ENCODE data around the gene TMSB15A.
"Not testable (repeated sequence)": the region's sequence is repeated elsewhere in the genome, so short reads cannot be mapped to it uniquely, and the experiment has no call there.

The TMSB15A gene

DNA sequence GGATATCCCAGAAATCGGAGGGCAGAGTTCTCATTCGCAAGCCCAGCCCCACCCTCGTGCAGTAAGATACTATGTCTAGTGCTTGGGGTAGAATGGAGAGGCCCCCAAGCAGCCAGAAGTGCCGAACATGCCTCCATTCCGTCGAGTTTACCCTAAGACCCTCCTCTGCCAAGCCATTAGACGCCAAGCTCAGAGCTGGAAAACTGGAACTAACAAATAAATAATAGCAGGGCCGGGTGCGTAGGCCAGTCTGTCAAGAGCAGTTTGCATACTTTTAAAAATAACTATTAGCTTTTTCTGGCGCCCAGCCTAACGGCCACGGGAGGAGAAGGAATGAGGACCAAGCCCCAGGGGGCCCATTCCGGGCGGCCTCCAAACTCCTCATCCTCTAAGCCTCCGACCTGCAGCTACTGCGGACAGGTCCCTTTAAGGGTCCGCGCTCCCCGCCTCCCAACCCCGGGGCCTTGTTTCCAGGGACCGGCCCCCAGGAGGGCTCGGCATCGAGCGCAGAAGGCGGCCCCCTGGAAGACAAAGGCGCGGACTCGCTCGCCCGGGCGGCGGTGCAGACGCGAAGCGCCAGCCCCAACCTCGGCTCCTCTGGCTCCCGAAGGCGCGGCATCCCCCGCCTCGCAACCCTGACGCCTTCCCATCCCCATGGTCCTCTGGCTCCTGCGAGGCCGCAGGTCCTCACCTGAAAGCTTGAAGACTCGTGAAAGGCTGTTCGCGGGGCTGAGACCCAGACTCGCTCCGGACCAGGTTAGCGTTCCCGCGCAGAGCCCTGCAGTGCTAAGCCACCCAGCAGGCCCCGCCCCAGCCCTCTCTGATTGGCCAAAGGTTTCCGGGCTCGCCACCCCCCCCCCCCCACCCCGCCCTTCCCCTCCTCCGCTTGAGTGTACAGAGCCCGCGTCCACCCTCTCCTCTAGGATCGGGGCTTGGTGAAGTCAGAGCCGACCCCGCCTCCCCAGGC lies at the start of gene TMSB15A:
TMSB15A (minus strand) TSS at position 765 of the 967 bp plus-strand sequence.
- no peak for DNase-seq

DNA sequence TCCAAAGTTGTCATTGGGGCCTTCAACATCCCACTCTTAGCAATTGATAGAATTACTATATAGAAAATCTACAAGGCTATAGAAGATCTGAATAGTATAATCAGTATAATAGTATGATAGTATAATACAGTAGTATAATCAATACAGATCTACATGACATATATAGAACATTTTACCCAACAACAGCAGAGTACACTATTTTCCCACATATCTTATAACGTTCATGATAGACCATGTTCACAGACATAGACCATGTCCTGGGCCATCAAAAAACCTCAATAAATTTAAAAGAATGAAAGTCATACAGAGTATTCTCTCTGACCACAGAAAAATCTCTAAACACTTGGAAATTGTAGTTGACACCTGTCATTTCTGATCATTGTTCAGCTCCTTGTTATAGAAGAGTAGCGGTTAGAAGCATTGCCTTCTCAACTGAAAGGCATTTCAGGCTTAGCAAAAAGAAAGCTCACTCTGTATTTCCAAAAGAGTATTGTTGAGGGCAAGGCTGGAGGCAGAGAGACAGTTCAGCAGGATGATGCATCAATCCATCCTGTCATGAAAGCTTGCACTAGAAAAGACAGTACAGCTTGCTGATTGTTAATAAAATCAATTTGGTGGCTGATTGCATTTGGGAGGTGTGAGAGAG lies 44.0 kb upstream of the TMSB15A start:
- no peak for DNase-seq

DNA sequence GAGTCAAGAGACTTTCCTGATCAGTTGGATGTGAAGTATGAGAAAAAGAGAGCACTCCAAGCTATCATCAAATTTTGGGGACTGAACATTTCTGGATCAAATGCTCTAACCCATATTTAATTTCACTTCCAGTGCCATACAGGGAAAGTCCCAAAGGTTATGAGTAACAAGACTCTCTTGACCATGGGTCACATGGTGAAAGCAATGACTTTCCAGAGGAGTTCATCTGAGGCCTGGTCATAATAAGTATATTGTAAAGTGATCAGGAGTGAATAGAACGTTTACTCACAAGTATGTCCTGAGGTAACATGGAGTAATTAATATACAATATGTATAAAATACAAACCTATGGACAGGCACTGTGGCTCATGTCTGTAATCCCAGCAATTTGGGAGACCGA lies 42.1 kb upstream of the TMSB15A start:
- DNase-seq: no peak

DNA sequence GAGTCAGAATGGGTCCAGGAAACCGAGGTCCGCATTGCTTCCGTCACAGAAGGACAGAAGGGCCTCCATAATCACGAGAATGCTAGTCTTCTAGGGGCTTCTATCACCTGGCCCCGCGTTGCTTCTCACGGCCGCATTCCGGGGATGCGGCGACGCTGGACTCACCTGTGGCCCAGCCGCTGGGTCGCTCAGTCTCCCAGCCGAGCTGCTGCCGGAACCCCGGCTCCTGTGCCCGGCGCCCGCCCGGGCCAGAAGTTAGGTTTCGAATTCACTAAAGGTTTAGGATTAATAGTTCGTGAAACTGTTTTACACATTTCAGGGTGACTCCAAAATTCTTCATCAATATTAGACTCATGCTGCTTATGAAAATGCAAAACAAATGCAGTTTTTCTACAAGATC lies 31.7 kb upstream of the TMSB15A start:
- DNase-seq: no peak

DNA sequence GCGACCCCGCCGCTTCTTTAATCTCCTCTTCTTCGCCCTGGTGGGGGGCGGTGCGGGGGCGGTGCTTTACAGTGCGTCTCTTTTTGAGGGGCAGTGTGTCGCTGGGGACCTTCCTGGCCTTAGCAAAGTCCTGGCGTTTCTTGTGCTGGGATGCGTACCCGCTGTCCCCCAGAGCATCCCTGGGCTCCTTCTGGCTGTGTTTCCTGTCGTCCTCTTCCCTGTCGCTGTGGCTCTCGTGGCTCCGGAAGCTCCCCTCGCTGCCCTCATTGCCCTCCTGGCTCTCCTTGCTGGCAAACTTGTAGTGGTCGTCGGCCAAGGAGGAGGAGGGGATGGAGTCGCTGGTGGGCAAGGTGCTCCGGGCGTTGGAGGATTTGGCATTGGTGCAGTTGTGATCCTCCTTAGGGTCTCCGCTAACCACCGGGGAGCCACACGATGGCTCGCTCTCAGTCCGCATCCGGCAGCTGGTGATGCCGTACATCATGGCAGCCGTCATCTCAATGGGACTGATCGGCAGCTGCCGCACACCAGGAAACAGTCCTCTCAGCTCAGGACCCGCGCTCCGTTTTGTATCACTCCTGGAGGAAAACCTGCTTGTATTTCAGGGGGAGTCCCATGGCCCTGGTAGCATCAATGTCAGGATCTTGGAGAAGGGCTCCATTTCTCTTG lies 30.4 kb upstream of the TMSB15A start:
- DNase-seq: no peak

DNA sequence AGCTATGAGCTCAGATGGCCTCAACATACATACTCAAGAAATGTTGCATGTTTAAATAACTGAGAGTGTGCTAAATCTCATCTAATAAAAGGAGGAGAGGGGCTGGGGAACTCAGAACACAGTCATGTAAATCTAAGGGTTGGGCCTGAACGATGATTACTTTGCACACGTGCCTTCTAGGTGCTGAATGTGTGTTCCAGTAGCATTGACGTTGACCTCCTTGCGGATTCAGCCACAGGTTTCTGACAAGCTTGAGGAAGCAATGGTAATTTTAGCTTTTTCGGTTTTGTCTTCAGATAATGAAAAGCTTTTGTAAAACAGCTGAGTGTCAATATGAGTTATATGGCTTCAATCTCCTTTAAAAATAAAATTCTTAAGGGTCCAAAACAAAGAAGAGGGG lies 29.6 kb upstream of the TMSB15A start:
- DNase-seq: not testable (repeated sequence)

DNA sequence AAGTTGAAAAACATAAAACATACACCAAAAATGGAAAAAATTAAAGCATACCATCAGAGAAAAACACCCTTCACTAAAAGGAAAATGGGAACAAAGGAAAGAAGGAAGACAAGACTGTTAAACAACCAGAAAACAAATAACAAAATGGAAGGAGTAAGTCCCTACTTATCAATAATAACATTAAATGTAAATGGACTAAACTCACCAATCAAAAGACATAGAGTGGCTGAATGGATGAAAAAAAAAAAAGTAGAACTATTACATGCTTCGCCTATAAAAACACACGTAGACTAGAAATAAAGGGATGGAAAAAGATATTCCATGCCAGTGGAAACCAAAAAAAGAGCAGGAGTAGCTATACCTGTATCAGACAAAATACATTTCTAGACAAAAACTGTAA lies 19.4 kb upstream of the TMSB15A start:
- DNase-seq: no peak

DNA sequence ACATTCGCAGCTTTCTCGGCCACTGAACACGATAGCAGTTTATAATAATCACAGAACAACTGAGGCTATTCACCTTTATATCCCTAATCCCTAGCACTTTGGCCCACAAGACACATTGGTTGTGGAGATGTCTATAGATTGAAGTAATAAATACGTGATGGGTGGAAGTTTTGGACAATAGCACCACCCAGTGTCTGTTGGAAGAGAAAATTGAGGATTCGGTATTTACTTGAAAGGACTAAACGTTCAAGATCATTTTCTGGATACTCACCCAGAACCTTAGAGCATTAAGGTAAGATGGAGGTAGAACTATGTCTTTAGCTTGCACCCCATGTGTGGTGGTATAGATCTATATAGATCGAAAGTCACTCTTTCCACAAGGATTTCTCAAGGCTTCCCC lies 787 bp upstream of the TMSB15A start:
- DNase-seq: no peak

DNA sequence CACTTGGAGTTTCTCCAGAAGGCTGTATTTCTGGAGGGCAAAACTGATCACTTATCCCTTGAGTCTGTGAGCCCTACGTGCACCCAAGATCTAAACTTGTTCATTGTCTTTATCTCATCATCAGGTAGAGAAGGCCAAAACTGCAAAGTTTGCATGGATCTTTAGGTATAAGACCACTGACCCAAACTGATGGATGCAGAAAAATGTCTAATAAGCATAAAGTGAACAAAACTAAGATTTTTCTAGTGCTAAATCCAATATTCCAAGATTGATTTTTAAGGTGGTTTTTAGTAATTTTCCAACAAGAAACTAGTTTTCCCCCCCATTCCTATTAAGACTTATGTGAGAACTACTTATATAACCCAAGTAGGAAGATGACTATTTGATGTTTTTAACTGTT lies 2.0 kb downstream of the TMSB15A start:
- no peak for DNase-seq

DNA sequence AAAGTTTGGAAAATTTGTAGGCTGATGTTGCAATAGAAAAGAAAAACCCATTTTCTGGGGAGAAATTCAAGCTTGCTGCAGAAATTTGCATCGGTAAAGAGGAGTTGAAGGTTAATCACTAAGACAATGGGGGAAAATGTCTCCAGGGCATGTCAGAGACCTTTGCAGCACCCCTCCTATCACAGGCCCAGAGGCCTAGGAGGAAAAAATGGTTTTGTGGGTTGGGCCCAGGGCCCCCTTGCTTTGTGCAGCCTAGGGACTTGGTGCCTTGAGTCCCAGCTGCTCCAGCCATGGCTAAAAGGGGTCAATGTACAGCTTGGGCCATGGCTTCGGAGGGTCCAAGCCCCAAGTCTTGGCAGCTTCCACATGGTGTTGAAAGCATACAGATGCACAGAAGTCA lies 17.8 kb downstream of the TMSB15A start:
- no peak for DNase-seq

DNA sequence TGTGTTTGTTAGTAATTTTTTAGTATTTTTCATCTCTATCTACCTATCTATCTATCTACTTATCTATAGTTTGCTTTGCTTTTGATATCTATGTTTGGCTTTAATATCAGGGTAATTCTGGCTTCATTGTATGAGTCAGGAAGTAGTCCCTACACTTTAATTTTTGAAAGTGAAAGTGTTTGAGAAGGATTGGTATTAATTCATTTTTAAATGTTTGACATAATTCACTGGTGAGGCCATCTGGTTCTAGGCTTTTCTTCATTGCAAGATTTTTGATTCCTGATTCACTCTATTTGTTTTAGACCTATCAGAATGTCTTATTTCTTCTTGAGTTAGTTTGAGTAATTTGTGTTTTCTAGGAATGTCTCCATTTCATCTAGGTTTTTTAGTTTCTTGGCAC lies 24.8 kb downstream of the TMSB15A start:
- DNase-seq: no peak

DNA sequence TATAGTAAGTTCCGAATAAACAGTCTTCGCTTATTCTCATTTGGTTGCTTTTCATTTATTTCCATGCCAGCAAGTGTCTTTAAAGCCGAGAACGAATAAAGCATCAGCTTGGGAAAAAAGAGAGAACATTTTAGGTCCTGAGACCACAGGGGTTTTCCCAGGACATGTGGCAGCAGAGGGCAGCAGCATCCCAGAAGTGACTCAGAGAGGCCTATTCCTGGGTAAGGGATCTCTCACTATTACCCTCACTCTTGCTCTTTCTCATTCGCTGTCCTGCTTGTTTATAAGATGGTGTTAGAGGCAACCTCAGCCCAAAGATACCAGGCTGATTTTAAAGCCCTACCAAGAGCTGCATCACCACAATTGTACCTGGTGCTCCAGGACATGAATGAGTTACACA lies 37.8 kb downstream of the TMSB15A start:
- not testable (repeated sequence) for DNase-seq

DNA sequence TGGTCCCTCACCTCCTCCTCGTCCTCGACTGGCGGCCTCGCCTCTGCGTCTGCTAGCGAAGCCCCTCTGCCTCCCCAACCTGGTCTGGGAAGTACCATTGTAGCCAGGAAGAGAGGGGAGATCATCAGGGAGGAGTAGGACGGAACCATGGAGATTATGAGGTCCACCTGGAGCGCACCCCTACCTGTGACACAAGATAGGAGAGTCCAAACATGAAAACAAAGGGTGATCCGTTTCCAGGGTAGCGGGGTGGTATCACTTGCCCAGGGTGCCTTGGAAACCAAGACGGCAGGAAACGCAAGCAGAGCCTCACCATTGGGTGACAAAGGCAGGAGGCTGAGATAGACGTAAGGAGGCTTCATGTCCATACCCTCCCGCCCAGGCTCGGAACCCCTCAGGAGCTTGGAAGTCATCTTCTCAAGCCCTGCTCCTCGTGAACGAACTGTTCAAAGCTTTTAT lies 44.7 kb downstream of the TMSB15A start, which contains the start of gene TCP11X2:
TCP11X2 (minus strand) TSS at position 51 of the 459 bp plus-strand sequence.
- not testable (repeated sequence) for DNase-seq

DNA sequence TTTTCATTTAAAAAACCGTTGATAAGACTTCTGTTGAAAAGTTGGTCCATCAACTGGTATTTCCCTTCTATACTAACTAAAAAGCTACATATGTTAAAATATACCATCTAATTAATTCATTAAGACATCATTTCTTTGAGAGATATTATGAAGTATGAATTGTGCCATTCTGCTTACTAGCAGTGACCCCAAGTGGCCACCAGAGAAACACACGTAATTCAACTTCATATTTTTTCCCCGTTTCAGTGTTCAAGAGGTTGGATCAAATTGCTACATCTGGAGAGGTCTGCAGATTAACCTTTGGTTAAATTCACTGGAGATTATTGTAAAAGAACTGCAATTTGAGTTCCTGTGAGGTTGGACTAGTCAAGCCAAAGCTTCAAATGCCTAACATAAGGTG lies 46.3 kb downstream of the TMSB15A start:
- DNase-seq: not testable (repeated sequence)

Measured in 8988T (cell line).